OCI-LY7 (cell line): Measurements from ENCODE around the gene BRD8. TPM values are rescaled to one million over a fixed set of nuclear protein-coding genes. Genes with fewer than 3 reads are reported as not detected.

ENCODE experiments used
- BruUV-seq: library from RNA; stranded (reverse); fragments of 400-500 nt; replicated peaks from 2 replicates; lab custom pipeline; 2021; lab: Mats Ljungman, UMichigan
- CTCF ChIA-PET: fragments of 300-600 bp; sonication (Branson Sonifier 250); formaldehyde crosslinking; loops from one replicate; lab custom pipeline; 2022; ENCODE audit warnings: antibody characterized with exemption; ENCODE audit not compliant: unreplicated experiment; lab: Charles Lee
- POLR2A ChIA-PET: fragments of 300-600 bp; sonication (Branson Sonifier 250); formaldehyde crosslinking; loops from one replicate; lab custom pipeline; 2022; ENCODE audit warnings: antibody characterized with exemption; lab: Charles Lee
- DNase-seq: peaks from one replicate; pipeline ENCODE4 v3.0.0-alpha.2; 2015; ENCODE audit warnings: low spot score
- H2AFZ ChIP-seq: fragments of 200-600 bp; sonication (generic), shearing (Covaris generic); 2 replicates; pipeline ENCODE4 v1.6.1; 2014; ENCODE audit warnings: mild to moderate bottlenecking, antibody characterized with exemption, low read length, moderate library complexity
- H3K27ac ChIP-seq: fragments of 200-600 bp; sonication (generic); 2 replicates; pipeline ENCODE4 v1.5.1; 2014; ENCODE audit warnings: mixed run types, low read depth, mild to moderate bottlenecking, moderate library complexity, low read length, inconsistent platforms; ENCODE audit not compliant: poor library complexity, severe bottlenecking
- H3K36me3 ChIP-seq: fragments of 200-600 bp; sonication (generic); 2 replicates; pipeline ENCODE4 v1.6.1; 2014; ENCODE audit warnings: mild to moderate bottlenecking, antibody characterized with exemption, low read length, moderate library complexity, mixed read lengths; ENCODE audit not compliant: insufficient read depth
- H3K4me1 ChIP-seq: fragments of 200-600 bp; sonication (generic); 2 replicates; pipeline ENCODE4 v1.5.1; 2014; ENCODE audit warnings: mild to moderate bottlenecking, low read length; ENCODE audit not compliant: insufficient read depth, poor library complexity, severe bottlenecking
- H3K4me2 ChIP-seq: fragments of 200-600 bp; sonication (generic); 2 replicates; pipeline ENCODE4 v1.6.1; 2014; ENCODE audit warnings: mild to moderate bottlenecking, low read length
- H3K4me3 ChIP-seq: fragments of 200-600 bp; sonication (generic); 2 replicates; pipeline ENCODE4 v1.5.1; 2014; ENCODE audit warnings: mild to moderate bottlenecking, low read depth, low read length; ENCODE audit not compliant: poor library complexity, severe bottlenecking
- H3K79me2 ChIP-seq: fragments of 200-600 bp; sonication (generic); 2 replicates; pipeline ENCODE4 v1.6.1; 2016; ENCODE audit warnings: low read depth, mild to moderate bottlenecking, low read length, moderate library complexity, mixed read lengths; ENCODE audit not compliant: insufficient read depth
- H3K9me2 ChIP-seq: fragments of 200-600 bp; sonication (generic); 2 replicates; pipeline ENCODE4 v1.6.1; 2016; ENCODE audit warnings: mild to moderate bottlenecking, low read length, mixed read lengths; ENCODE audit not compliant: insufficient read depth
- H3K9me3 ChIP-seq: fragments of 200-600 bp; sonication (generic); 2 replicates; pipeline ENCODE4 v1.6.1; 2014; ENCODE audit warnings: mild to moderate bottlenecking, mixed run types, low read length, mixed read lengths
- H4K20me1 ChIP-seq: fragments of 200-600 bp; sonication (generic); 2 replicates; pipeline ENCODE4 v1.6.1; 2014; ENCODE audit warnings: mild to moderate bottlenecking, antibody characterized with exemption, low read length, moderate library complexity, mixed read lengths; ENCODE audit not compliant: insufficient read depth
- EZH2phosphoT487 ChIP-seq: fragments of 200-600 bp; sonication (generic); IDR thresholded peaks from 2 replicates; pipeline ENCODE4 v1.6.1; 2018; ENCODE audit warnings: low read depth, borderline replicate concordance, mild to moderate bottlenecking, mixed run types, antibody characterized with exemption, low read length, moderate library complexity, mixed read lengths
- intact Hi-C: fragments of 100-400 bp; cut with micrococcal nuclease; formaldehyde crosslinking; loops from one replicate; pipeline ENCODE4 v1.10.0; 2022; ENCODE audit not compliant: unreplicated experiment
- total RNA-seq, 2 experiments: library from RNA; depleted of rRNA in 1 of 2; stranded (reverse); fragments of >200 nt in 1 of 2; shearing (Covaris generic) in 1 of 2; gene quantifications; 2 replicates each; pipeline ENCODE4 v1.2.3, GENCODE V29; 2014 to 2022
- TF ChIP-seq, protein P1 (sequence below): fragments of 200-600 bp; sonication (generic); conservative IDR thresholded peaks from 2 replicates; pipeline ENCODE4 v1.5.1; 2014; ENCODE audit warnings: mild to moderate bottlenecking, antibody characterized with exemption, low read length, moderate library complexity, mixed read lengths

BRD8 gene
- total RNA-seq, 2 experiments from 2014 or later: 71.7 to 92.7 TPM

DNA sequence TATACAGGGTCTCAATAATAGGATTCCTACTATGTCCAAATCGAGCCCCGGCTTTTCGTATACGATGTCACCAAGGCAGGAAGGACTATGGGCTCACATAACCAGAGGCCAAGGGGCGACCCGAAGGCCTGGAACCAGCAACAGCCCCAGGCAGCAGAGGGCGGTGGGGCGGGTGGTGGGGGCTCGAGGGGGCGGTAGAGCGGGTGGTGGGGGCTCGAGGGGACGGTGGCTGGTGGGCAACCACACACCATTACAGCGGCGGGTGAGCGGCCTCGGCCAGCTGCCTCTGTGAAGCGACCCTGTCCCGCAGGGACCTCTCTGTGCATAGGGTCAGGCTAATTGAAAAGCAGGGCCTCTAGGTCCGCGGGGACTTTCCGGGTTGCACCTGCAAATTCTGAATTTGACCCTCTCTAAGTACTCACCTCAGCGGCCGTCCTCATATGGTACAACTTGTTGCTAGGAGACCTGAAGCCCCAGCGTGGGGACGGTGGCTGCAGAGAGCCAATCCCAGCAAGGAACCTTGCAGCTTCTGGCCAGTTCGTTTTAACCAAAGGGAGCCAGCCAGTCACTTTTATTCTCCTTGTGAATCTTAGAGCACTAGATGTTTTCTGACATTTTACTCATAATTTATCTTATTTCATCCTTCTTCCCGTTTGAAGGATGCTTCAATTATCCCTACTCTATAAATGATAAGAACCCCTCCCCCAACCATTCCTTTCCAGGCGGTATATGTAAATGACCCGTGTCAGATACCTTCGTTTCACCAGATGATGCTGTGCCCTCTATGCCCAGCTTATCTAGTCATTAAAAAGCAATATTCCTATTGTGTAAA lies 39.3 kb downstream of the BRD8 start, which contains the start of gene NME5:
Gene NME5, minus strand, starts transcription at position 480 of the 832 bp plus-strand sequence. CDS start 648 bp downstream, outside the sequence.
- H3K4me1 ChIP-seq: no peaks in the 10 kb centered on the region
- no TSS peak for BruUV-seq
- H3K9me3 ChIP-seq: no peaks in the 10 kb centered on the region
- no peaks in the 10 kb centered on the region for H4K20me1 ChIP-seq
- no peaks in the 10 kb centered on the region for H3K9me2 ChIP-seq
- TF ChIP-seq EZH2phosphoT487: no peak
- TF ChIP-seq, protein P1, sequence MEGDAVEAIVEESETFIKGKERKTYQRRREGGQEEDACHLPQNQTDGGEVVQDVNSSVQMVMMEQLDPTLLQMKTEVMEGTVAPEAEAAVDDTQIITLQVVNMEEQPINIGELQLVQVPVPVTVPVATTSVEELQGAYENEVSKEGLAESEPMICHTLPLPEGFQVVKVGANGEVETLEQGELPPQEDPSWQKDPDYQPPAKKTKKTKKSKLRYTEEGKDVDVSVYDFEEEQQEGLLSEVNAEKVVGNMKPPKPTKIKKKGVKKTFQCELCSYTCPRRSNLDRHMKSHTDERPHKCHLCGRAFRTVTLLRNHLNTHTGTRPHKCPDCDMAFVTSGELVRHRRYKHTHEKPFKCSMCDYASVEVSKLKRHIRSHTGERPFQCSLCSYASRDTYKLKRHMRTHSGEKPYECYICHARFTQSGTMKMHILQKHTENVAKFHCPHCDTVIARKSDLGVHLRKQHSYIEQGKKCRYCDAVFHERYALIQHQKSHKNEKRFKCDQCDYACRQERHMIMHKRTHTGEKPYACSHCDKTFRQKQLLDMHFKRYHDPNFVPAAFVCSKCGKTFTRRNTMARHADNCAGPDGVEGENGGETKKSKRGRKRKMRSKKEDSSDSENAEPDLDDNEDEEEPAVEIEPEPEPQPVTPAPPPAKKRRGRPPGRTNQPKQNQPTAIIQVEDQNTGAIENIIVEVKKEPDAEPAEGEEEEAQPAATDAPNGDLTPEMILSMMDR: no peak
- intact Hi-C loops: no loop called here
- ChIA-PET POLR2A (interaction anchor here (0.6 to 1.0 kb wide), 3 partner anchors 10 to 156 kb away, joined by 3 read pairs; no protein-coding TSS in a partner anchor), CTCF (no interaction called here)
- H3K36me3 ChIP-seq: no peaks in the 10 kb centered on the region
- no peak for DNase-seq
- H2AFZ ChIP-seq: no peak within 1 kb of the TSS
- no peaks in the 10 kb centered on the region for H3K79me2 ChIP-seq
- H3K4me3 ChIP-seq: no peak within 1 kb of the TSS
- no peak within 1 kb of the TSS for H3K27ac ChIP-seq
- H3K4me2 ChIP-seq: no peak within 1 kb of the TSS; the same call in 1 of the 2 replicates

DNA sequence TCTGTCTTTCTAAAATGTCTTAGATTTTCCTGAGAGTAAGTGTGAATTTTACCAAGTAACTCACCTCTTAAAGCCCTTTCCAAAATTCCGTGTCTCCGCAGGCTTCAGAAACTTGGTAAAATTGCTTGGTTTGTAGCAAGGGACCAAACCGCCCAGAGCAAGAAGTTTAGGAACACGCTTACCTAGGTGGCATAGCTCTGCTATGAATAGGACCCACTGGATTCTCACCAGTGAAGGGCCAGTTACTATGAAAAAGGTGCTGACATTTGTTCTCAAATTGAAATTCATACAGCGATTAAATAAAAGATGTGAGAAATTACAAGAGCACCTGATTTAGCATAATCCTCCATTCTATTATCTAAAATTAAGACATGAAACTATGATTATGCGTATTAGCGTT lies 45.9 kb downstream of the BRD8 start:
- H3K4me3 ChIP-seq: peak overlapping the region; percentile 42

More for the DNA sequence above, 45.9 kb downstream of the BRD8 start:
- Histone ChIP-seq H3K79me2 (no peaks in the 10 kb centered on the region), H3K27ac (no peak overlapping the region), H3K9me3 (no peaks in the 10 kb centered on the region), H3K4me1 (no peaks in the 10 kb centered on the region), H3K9me2 (no peaks in the 10 kb centered on the region), H3K4me2 (peak overlapping the region; percentile 64; the same call in 1 of the 2 replicates), H2AFZ (peak overlapping the region; percentile 69; the same call in 1 of the 2 replicates), H3K36me3 (no peaks in the 10 kb centered on the region), H4K20me1 (no peaks in the 10 kb centered on the region)
- BruUV-seq: no TSS peak
- POLR2A ChIA-PET: interaction anchor here (0.8 kb wide), 1 partner anchor 27 kb away, joined by 4 read pairs; no protein-coding TSS in a partner anchor
- intact Hi-C loops: loop anchor here (5.0 kb wide), 2 partner anchors 355 to 505 kb away; no protein-coding TSS in a partner anchor
- DNase-seq: no peak
- TF ChIP-seq, protein P1: no peak
- TF ChIP-seq EZH2phosphoT487: no peak
- CTCF ChIA-PET: interaction anchor here (1.0 kb wide), 1 partner anchor 55 kb away, joined by 3 read pairs; no protein-coding TSS in a partner anchor
